NCI-H226 (cell line): ENCODE results near the gene RYR2.
A peak's percentile ranks its signal among the peaks of the same experiment; 100 is the strongest.

Experiments
- DNase-seq: peaks from one replicate; pipeline ENCODE4 v3.0.0-alpha.2; 2015

RYR2 gene

DNA sequence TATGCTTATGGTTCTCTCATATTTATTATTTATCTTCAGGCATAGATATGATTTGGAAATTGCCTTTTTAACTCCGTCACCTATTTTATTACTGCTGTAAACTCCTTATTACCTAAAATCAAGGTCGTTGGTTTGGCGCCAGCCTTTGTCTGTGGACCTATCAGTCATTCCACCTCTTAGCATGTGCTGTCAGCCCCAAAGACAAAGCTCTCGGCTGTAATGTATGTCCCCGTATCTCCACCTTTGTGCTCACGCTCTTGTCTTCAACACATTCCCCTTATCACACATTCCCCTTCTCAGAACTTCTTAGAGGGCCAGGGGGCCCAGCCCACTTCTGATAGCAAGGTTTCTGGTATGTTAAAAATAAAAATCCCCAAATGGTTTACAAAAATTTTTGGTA, 342.2 kb downstream of the RYR2 start:
- no peak for DNase-seq

DNA sequence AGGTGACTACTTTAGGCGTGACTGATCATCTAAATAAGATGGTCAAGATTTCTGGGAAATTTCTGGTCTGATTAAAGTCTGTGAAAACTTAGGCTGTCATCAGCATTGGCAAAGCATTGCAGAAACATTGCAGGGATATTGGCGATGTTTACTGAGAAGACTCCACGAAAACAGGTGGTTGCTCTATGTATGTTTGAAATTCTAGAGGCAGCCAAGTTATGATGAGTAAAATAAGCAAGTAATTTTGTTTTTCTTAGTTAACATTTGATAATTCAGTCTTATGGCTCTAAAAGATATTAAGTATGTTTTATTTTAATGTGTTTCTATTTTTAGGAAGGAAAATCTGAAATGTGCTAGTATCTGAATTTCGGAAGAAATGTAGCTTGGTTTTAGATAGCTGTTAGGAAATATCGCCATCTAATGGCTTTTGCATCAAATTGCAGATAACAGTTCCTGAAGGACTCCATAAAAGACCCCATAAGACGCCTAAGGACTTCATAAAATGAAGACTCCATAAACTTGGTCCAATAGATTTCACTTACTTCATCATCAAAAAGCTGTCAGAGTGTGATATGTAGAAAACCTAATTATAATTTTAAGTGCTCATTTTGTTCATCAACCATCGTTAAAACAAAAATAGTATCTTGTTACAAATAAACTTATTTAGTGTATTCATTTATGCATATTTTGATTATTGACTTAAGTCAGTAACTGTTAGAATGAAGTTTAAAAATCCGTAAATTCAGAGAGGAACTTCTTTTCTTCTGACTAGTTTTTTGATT, 344.6 kb downstream of the RYR2 start:
- DNase-seq, result no peak

DNA sequence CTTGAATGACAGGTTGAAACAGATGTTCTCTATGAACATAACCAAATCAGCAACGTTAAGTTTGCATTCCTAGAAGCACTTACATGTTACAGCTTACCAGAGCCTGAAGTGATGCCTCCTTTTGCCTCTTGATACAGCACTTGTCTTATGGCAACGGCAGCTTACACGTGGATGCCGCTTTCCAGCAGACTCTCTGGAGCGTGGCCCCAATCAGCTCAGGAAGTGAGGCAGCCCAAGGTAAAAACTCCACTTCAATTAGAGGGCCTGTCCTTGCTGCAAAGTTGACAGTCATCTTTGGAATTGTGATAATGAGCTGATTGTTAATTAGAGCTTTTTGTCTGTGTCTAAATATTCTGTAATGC, 345.1 kb downstream of the RYR2 start:
- DNase-seq, result no peak

DNA sequence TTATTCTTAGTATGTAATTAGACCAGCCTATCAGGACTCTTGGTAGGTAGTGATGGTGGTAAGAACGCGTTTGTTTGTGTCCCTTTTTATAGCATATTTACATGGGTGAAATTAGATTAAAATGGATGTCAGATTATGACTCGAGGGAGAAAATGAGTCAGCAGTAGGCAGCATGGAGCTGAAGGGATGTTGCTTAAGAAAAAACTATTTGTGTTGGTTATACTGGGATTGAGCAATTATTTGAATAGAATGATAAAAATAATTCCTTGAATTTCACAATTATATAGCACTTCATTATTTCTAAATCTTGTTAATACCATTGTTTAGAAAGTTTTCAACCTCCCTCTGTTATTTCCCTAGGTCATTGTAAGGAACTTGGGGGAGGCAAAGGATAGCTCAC, 348.8 kb downstream of the RYR2 start:
- DNase-seq, result no peak

DNA sequence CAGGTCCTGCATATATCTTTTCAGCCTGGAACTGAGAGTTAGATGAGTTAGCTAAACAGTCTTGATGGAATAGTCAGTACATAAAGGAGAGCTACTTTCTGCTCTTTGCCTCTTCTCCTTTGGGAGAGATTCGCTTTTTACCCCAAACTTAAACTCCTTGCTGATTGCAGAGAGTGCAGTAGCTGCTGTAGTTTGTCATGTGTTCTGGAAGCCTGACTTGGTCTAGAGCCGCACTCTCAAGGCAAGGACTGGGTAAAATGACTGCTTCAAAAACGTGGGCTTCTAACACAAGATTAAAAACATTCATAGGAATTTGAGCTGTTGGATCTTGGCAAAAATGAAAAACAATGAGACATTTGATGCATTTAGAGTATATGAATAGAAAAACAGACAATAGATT, 351.6 kb downstream of the RYR2 start:
- no peak for DNase-seq

DNA sequence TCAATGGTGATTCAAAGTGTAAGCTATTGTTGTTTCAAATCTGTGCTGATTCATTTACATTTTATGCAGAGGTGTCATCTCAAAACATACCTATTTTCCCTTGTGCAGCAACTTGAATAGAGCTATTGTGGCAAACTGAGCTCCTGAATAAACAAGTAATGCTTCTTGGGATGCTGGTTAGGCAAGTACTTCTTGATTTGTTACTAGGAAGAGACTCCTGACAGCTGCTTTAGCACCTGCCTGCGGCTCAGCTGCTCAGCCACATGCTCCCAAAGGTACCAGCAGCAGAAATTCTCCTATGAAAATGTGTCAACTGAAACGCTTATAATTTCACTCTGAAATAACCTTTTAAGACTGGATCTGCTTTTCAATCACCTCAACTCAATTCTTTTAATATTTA, 352.3 kb downstream of the RYR2 start:
- no peak for DNase-seq

DNA sequence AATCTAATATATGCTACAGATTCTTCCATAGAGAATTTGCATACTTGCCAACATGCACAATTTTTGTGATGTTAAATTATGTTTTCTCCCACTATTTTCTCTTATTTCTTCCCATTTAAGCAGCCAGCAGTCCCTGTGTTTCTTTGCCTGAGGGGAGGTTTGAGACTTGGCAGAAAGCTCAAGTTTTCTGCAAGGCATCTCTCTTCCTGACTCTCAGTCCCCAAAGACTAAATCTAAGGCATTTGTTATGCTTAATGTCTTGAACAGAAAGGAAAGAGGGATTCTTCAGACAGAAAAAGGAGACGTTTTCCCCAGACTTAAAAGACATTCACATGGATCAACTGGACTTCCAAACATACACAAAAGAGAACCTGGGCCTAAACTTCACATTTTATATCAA, 354.4 kb downstream of the RYR2 start:
- DNase-seq, result no peak

DNA sequence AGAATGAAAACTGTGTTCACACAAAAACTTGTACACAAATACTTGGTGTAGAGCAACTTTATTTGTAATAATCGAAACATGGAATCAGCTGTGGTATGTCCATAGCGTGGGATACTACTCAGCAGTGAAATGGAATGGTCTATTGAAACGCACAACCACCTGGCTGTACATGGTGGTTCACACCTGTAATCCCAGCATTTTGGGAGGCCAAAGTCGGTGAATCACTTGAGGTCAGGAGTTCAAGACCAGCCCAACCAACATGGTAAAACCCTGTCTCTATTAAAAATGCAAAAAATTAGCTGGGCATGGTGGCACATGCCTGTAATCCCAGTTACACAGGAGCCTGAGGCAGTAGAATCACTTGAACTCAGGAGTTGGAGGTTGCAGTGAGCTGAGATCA, 356.8 kb downstream of the RYR2 start:
- DNase-seq, result no peak

DNA sequence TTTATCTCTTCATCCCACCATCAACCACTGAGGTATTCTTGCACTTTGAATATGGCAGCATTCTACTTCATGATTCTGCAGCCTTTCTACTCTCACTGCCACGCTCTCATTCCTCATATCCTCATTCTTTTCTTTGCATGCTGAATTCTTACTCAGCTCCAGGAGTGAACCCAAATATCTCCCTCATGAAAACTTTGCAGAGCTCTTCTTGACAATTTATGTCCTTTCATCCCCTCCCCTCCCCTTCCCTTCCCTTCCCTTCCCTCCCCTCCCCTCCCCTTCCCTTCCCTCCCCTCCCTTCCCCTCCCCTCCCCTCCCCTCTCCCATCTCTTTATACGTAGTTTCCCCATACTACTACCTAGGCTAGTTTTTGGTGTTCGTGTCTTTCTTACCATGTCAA, 363.9 kb downstream of the RYR2 start:
- no peak for DNase-seq

DNA sequence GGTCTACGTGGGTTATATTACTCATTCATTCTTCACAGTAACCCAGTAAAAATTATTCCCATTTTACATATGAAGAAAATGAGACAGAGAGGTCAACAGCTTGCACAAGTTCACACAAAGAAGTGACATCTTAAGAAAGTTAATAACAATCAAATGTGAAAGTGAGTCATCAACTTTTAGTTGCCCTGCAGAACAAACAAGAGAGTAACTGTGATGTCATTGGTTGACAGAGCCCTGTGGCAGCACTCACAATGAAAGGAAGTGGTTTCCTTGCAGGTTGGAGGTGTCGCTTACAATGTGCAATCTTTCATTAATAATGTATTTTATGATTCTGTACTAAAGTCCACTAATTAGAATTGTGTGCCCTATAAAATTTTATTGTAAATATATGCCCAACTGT, 369.6 kb downstream of the RYR2 start:
- DNase-seq, result no peak

DNA sequence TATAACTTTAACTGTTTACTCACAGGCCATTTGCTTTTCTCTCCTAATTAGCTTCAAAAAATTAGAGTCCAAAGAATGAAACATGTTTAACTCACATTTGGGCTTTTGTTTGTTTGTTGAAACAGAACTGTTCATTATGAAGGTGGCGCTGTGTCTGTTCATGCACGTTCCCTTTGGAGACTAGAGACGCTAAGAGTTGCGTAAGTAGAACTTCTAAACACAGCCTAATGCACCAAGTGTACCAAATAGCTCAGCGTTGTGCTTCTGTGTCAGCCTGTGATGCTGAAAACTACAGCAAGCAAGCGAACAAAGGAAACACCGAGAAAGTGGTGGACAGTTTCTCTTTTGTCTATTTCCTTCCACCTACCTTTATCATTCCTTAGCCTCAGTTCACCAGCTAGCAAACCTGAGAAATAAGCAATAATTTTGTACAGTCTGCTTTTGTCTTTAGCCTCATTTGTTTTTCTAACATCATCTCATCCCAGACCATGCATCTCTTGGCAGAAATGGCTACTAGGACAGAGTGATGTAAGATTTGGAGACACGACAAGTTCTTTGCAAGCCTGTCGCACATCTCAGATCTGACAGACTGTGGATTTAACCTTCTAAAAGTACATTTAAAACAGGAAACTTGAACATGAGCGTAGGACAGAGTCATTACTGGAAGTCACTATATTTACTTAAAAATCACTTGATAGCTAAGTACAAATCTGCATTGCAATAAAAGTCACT, 375.1 kb downstream of the RYR2 start:
- DNase-seq, result no peak

DNA sequence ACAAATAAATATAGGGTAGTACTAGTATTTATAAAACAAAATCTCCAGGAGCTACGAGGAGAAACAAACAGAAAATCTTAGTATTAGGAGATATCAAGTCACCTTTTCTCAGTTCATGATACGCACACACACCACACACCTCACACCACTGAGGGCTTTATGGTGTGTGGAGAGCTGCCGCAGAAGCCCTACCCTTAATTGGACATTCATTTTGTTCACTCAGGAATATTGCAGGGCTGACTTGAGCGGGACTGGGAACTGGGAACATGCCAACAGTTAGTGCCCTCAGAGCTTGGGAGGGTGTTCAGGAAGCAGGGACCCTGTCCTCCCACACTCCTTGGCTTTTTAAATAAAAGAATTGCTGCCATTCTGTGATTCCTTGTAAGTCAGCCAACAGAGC, 386.8 kb downstream of the RYR2 start:
- no peak for DNase-seq

DNA sequence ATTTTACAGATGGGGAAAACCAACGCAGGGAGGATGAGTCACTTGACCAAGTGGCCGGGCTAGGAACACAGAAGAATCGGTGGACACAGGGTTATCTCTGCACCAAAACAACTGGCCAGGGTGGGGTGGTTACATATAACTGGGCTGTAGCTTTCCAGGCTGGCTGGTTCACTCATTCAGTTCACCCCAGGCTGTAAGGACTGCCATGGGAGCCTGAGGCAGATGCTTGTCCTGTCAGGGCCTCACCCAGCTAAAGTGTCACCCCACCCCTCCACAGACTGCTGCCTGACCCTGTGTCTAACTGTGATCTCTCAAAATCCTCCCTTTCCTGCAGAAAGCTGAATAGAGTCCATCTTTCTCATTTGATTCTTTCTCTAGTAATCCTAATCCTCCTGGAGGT, 387.3 kb downstream of the RYR2 start:
- DNase-seq, result no peak

DNA sequence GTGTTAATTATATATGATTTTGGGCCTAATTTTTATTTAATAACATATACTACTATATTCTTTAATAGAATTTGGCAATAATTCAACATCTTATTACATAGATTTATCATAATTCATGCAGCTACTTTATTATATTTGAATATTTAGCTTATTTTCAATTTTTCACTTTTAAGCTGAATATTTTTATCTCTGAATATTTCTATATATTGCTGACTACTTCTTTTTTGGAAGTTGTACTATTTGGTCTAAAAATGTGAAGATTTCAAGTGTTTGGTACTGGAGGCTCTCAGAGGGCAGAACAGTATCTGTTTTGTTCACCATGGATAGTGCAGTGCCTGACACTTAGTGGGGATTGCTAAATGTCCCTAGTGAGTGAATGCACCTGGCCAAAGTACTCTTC, 389.5 kb downstream of the RYR2 start:
- no peak for DNase-seq

DNA sequence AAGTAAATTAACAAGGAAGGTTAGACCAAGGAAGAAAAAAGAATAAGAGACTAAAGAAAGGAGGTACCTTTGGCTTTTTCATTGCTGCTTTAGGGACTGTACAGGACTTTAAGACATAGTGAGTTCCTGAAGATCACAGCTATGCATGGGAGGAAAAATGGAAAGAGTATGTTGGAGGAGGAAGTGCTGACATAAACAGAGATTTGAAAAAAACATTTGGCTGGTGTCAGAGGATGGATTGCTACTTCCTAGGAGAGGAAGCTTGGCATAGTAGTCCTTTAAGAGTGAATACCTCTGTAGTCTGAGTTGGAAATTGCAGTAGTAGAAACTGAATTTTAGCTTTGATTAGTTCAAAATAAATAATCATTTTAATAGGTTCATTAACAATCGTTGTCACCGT, 398.4 kb downstream of the RYR2 start:
- no peak for DNase-seq

DNA sequence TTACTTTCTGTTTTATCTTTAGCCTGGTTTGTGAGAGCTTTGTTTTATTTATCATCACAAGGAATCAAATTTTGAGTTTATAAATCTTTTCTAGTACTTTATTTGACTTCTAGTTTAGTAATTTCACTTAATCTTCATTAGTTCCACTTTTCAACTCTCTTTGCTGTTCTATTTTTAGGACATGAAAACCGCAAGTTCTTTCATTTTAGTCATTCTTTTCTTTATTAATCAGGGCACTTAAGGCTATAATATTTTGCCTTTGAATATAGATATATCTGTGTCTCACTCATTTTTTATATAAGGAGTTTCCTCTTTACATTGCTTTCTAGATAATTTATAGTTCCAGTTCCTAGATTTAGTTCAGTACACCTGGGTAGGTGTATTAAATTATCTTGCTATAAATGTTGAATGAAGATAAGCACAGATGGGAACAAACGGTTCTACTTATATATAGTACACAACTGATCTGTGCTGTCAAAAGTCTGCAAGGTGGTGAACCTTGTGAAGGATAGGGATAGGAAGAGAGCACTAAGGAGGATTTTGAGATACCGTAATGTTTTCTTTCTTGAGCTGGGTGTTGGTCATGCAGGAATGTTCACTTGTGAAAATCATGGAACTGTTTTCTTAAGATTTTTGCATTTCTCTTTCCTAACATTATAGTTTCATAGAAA, 402.3 kb downstream of the RYR2 start:
- DNase-seq, result no peak

DNA sequence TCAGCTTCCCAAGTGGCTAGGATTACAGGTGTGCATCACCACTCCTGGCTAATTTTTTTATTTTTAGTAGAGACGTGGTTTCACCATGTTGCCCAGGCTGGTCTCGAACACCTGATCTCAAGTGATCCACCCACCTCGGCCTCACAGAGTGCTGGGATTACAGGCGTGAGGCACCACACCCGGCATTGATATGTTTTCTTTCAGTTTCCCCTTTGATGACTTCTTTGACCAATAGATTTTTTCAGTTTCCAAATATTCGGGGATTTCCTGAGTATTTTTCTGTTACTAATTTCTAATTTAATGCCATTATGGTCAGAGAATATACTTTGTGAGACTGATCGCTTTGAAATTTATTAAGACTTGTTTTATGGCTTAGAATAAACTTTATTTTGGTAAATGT, 406.1 kb downstream of the RYR2 start:
- DNase-seq, result no peak

DNA sequence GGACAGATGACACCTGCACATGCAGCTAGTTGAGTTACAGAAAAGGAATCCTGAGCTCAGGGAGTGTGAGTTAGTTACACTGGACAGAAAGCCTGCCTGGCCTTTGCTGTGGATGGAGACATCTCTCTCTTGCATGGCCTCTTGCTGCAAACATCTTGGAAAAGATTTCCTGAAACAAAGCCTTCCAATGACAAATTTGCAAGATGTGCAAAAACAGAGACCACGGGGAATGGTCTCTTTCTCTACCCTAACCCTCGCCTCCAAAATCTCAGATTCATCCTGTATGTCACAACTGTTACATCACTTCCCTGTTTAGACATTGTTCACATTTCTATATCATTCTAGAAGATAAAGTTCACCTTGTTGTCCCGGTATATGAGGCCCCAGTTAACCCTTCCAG, 415.6 kb downstream of the RYR2 start:
- no peak for DNase-seq

DNA sequence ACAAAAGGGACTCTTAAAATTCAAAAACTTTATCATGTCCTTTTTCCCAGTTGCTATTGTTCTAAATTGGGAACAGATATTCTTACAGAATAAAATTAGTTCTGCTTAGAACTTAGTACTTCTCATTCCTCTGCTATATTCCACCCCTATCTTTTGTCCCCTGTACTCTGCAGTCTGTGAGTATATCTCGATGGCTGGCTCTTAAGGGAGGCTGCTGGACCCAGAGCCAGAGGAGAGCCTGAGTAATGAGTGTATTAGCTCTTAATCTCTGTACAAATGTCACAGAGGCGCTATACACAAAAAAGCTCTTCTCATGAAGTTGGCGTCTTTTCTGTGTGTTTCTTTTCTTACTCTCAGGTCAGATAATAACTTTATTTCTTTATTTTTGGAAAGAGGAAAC, 425.3 kb downstream of the RYR2 start:
- no peak for DNase-seq

DNA sequence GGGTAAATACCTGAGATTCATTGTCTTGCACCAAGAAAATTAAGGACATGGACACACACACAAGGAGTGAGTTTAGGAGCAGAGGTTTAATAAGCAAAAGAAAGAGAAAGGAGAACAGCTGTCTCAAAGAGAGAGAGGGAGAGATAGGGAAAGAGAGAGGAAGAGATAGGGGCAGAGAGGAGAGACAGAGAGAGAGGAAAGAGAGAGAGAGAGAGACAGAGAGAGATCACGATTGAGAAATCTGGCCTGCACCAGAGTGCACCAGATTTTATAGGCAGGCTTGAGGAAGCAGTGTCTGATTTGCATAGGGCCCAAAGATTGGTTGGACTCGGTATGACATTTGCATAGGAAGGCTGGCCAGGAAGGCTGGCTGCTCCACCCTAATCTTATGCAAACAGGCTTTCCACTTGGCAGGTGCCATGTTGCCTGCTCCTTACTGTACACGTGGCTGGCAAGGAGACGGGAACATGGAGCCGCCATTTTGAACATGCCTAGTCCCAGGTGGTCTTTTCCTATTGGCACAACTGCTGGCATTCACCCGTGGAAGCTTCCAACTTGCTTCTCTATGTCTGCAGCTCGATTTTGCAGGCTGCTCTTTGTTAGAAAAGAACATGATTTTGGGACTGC, 428.8 kb downstream of the RYR2 start:
- DNase-seq, result peak; percentile 14

DNA sequence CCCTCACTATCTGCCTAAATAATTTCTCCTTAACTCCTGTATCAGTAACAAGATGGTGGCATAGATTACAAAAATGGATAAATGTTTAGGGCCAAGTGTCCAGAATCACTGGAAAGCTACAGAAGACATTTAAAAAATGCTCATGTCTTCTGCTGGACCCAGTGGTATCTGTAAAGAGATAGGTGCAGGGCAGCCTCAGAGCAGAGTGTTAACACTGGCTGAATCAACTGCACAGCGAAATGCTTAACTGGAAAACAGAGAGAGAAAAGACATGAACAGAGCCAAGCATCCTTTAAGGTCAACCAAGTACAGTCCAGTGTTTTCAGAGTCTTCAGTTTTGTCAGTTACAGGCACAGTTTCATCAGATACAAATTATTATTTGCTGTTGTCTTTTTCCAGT, 429.4 kb downstream of the RYR2 start:
- DNase-seq, result no peak

DNA sequence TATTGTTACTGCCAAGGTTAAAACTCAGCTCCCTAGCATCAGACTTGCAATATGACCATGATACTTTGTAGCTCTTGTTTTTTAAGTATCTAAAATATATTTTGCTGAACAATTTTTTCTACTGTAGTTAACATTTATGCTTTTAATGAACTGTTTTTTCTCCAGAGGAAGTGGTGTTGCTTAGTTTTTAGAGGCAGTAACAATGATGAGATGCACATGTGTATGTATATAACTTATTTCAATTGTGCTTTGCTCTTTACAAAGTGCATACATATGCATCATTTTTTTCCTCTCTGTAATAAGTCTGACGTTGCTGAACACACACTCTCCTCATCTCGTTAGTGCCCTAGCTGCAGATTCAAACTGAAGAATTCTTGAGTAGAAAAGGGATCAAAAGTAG, 430.0 kb downstream of the RYR2 start:
- DNase-seq, result no peak

DNA sequence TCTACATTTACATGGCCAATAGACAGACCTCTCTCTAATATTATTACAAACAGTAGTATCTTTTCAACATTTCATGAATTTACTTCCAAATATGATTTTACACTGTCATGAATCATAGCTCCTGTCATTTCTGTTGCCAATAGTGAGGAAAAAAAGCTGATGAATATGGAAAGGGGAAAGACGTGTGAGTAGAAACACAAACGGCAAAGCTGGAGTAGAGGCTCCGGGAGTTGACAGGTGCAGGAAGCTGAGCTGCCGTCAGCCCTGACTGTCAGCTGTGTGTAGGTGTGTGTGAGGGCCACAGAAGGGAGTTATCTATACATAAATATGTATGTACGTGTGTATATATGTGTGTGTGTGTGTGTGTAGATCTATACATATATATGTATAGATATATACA, 431.9 kb downstream of the RYR2 start:
- DNase-seq, result no peak

DNA sequence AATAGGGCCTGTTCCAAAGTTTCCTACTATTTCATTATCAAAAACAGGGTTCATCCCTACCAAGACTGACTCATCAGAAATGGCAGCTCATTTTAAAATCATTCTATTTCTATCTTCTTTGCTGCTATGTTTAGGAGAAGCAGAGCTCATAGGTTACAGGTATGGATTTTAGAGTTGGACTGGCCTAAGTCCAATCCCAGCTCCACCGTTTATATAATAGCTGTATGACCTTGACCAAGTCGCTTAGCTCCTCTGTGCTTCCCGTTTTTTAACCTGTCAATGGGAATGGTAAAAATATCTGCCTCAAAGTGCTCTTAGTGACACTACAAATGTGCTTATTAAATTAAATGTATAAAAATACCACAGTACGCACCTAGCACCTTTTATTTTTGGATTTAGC, 436.1 kb downstream of the RYR2 start:
- DNase-seq, result no peak
